DLD1 (cell line): ENCODE measurements around the gene RCVRN.

Source experiments
- in situ Hi-C: cut with HindIII; loops from 2 replicates; pipeline ENCODE4 v1.10.0; 2017; ENCODE audit warnings: low sequenced_read_pairs

RCVRN gene

GRCh38 chr17:9905078-9905415, at the start of gene RCVRN:
RCVRN (minus strand) TSS chr17:9905271; CDS start chr17:9905180, 91 bp downstream.
- in situ Hi-C loops = no loop called here

- in situ Hi-C loops = no loop called here
Measured at GRCh38 chr17:9953492-9953891, 48.4 kb upstream of the RCVRN start.

- in situ Hi-C loops = no loop called here
Measured at GRCh38 chr17:9951803-9952202, 46.7 kb upstream of the RCVRN start.

- in situ Hi-C loops = no loop called here
Measured at GRCh38 chr17:9948928-9949327, 43.9 kb upstream of the RCVRN start.

GRCh38 chr17:9944704-9945103, 39.6 kb upstream of the RCVRN start:
- in situ Hi-C loops = no loop called here

GRCh38 chr17:9943343-9943742, 38.3 kb upstream of the RCVRN start:
- in situ Hi-C loops = no loop called here

- in situ Hi-C loops = no loop called here
Measured at GRCh38 chr17:9942885-9943284, 37.8 kb upstream of the RCVRN start.

- in situ Hi-C loops = no loop called here
Measured at GRCh38 chr17:9941305-9941704, 36.2 kb upstream of the RCVRN start.

- in situ Hi-C loops = no loop called here
Measured at GRCh38 chr17:9940841-9941240, 35.8 kb upstream of the RCVRN start.

GRCh38 chr17:9938764-9939163, 33.7 kb upstream of the RCVRN start:
- in situ Hi-C loops = no loop called here

GRCh38 chr17:9937901-9938300, 32.8 kb upstream of the RCVRN start:
- in situ Hi-C loops = no loop called here

- in situ Hi-C loops = no loop called here
Measured at GRCh38 chr17:9937241-9937761, 32.2 kb upstream of the RCVRN start.

GRCh38 chr17:9936095-9936494, 31.0 kb upstream of the RCVRN start:
- in situ Hi-C loops = no loop called here

- in situ Hi-C loops = no loop called here
Measured at GRCh38 chr17:9935408-9935807, 30.3 kb upstream of the RCVRN start.

- in situ Hi-C loops = no loop called here
Measured at GRCh38 chr17:9934331-9934730, 29.3 kb upstream of the RCVRN start.

- in situ Hi-C loops = no loop called here
Measured at GRCh38 chr17:9932491-9932890, 27.4 kb upstream of the RCVRN start.

GRCh38 chr17:9931144-9931741, 26.2 kb upstream of the RCVRN start:
- in situ Hi-C loops = no loop called here

- in situ Hi-C loops = no loop called here
Measured at GRCh38 chr17:9929871-9930270, 24.8 kb upstream of the RCVRN start.

GRCh38 chr17:9928601-9929333, 23.7 kb upstream of the RCVRN start:
- in situ Hi-C loops = no loop called here

GRCh38 chr17:9926150-9926804, 21.2 kb upstream of the RCVRN start:
- in situ Hi-C loops = no loop called here

- in situ Hi-C loops = no loop called here
Measured at GRCh38 chr17:9925457-9925856, 20.4 kb upstream of the RCVRN start.

- in situ Hi-C loops = no loop called here
Measured at GRCh38 chr17:9924735-9925191, 19.7 kb upstream of the RCVRN start.
